ENCODE results near the gene C19orf73. TPM values are rescaled to one million over a fixed set of nuclear protein-coding genes. Genes with fewer than 3 reads are reported as not detected.
"Not testable (repeated sequence)": the region's sequence is repeated elsewhere in the genome, so short reads cannot be mapped to it uniquely, and the experiment has no call there.

Gene C19orf73
- total RNA-seq, 3 donors from 2014 or later (not counting 1 experiment from before 2014, with no cell fraction given), result 2.3 to 2.7 (median 2.7) TPM

DNA sequence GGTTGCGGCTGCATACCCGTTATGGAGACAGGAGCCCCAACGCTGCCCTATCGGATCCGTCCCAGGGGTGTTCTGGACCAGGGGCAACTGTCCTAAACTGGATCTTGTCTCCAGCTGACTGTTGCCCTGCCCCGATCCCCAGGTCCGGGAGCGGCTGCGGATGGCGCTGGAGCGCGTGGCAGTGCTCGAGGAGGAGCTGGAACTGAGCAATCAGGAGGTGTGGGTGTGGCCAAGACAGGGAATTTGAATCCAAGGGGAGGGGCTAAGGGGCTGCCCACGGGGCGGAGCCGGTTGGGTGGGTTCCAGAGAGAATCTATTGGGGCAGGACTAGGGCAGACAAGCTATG lies 10.3 kb upstream of the C19orf73 start:
- Mint-ChIP-seq H3K36me3 (no peaks in the 10 kb centered on the region), H3K4me1 (peaks cover 21 to 34% of the 10 kb centered on the region in 2 donors), H3K4me3 (peak overlapping the region; percentile 80), H3K27ac (no peak overlapping the region), H3K27me3 (ENCODE audit: low read depth in 2 of 2) (peaks cover 0 to 4% of the 10 kb centered on the region in 2 donors), H3K9me3 (no peaks in the 10 kb centered on the region)
- no peaks in the 10 kb centered on the region for H3K9me3 ChIP-seq (ENCODE audit: control insufficient read depth, insufficient read depth, low read length)
- peak in 1 of 2 donors; percentile 9 for DNase-seq
- no peak for ATAC-seq
- H3K27ac ChIP-seq (ENCODE audit: low read length), result no peak overlapping the region
- TF ChIP-seq, protein P1, sequence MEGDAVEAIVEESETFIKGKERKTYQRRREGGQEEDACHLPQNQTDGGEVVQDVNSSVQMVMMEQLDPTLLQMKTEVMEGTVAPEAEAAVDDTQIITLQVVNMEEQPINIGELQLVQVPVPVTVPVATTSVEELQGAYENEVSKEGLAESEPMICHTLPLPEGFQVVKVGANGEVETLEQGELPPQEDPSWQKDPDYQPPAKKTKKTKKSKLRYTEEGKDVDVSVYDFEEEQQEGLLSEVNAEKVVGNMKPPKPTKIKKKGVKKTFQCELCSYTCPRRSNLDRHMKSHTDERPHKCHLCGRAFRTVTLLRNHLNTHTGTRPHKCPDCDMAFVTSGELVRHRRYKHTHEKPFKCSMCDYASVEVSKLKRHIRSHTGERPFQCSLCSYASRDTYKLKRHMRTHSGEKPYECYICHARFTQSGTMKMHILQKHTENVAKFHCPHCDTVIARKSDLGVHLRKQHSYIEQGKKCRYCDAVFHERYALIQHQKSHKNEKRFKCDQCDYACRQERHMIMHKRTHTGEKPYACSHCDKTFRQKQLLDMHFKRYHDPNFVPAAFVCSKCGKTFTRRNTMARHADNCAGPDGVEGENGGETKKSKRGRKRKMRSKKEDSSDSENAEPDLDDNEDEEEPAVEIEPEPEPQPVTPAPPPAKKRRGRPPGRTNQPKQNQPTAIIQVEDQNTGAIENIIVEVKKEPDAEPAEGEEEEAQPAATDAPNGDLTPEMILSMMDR (IDR thresholded peaks at IDR 0.05), result no peak
- 74% methylated on average over 16 of the region's 16 CpGs for WGBS (ENCODE audit: insufficient coverage)
- peaks cover 27% of the 10 kb centered on the region for H3K4me1 ChIP-seq (ENCODE audit: control insufficient read depth, insufficient read depth, low read length)
- H3K4me3 ChIP-seq (ENCODE audit: low read length), result no peak overlapping the region
- H3K27me3 ChIP-seq (ENCODE audit: control insufficient read depth, insufficient read depth, low read length), result peaks cover 2% of the 10 kb centered on the region
- no peaks in the 10 kb centered on the region for H3K36me3 ChIP-seq (ENCODE audit: control insufficient read depth, insufficient read depth, low read length)
- intact Hi-C loops (cut with micrococcal nuclease), result loop anchor here (2.0 kb wide), 1 partner anchor 14 kb away; no protein-coding TSS in a partner anchor

DNA sequence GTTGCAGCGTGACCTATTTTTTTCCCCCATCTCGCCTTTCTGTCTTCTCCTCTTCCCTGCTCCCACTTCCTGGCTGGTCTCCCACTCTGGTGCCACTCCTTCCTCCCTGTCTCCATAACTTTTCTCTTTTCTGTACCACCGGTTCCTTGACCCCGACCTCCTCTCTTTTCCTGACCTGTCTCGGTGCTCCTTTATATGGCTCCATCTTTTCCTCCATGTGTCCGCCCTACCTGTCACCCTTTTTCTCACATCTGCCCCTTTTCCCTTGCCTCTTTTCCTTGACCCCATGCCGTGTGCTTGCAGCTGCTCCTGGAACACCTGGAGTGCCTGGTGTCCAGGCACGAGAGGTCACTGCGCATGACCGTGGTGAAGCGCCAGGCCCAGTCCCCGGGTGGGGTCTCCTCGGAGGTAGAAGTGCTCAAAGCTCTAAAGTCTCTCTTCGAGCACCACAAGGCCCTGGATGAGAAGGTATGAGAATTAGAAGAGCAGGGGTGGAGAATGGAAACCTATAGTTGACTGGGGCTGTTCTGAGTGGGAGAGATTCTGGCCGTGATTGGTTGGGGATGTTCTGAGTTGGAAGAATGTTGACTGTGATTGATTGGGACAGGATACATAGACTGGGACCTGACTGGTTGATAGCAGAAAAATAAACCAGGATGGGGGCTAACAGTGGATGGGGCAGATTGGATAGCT lies 9.7 kb upstream of the C19orf73 start:
- no peaks in the 10 kb centered on the region for H3K27me3 ChIP-seq (ENCODE audit: control insufficient read depth, insufficient read depth, low read length)
- TF ChIP-seq, protein P1 (IDR thresholded peaks at IDR 0.05), result no peak
- no peak for ATAC-seq

DNA sequence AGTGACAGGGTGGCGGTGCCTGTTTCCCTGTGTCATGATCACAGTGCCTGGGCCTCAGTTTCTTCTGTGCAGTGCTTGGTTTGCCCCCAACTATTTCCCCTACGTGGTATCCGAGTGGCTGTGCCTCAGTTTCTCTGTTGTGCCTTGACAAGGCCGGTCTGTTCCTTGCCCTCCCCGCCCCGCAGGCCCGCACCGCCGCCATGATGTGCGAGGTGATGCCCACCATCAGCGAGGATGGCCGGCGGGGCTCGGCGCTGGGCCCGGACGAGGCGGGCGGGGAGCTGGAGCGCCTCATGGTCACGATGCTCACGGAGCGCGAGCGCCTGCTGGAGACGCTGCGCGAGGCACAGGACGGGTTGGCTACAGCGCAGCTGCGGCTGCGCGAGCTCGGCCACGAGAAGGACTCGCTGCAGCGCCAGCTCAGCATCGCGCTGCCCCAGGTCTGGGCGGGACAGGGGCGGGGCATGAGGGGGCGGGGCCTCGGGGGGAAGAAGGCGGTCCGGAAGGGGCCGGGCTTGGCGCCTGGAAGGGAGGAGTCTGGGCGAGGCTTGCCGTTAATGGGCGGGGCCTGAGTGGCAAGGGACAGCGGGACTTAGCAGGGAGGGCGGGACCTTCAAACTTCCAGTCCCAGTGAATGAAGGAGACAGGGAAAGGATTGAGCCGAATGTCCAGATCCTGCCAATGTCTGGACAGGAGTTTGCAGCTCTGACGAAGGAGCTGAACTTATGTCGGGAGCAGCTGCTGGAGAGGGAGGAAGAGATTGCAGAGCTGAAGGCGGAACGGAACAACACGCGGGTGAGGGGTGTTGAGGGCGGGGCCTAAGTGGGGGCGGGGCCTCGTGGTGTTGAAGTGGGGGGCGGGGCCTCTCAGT lies 9.0 kb upstream of the C19orf73 start:
- 4% methylated on average over 62 of the region's 63 CpGs for WGBS (ENCODE audit: insufficient coverage)
- TF ChIP-seq, protein P1 (IDR thresholded peaks at IDR 0.05), result no peak
- no peaks in the 10 kb centered on the region for H3K36me3 Mint-ChIP-seq
- peaks cover 15% of the 10 kb centered on the region for H3K4me1 ChIP-seq (ENCODE audit: control insufficient read depth, insufficient read depth, low read length)
- no peaks in the 10 kb centered on the region for H3K9me3 Mint-ChIP-seq
- H3K27me3 ChIP-seq (ENCODE audit: control insufficient read depth, insufficient read depth, low read length), result no peaks in the 10 kb centered on the region
- no peaks in the 10 kb centered on the region for H3K9me3 ChIP-seq (ENCODE audit: control insufficient read depth, insufficient read depth, low read length)
- peak overlapping the region; percentile 87 for H3K4me3 Mint-ChIP-seq
- peaks cover 12 to 21% of the 10 kb centered on the region in 2 donors for H3K4me1 Mint-ChIP-seq
- peak overlapping the region; percentile 48 to 81 for H3K27ac Mint-ChIP-seq
- no peaks in the 10 kb centered on the region for H3K36me3 ChIP-seq (ENCODE audit: control insufficient read depth, insufficient read depth, low read length)
- DNase-seq (peak; percentile 92 to 98), ATAC-seq (peak; percentile 92 to 99 (median 95))
- H3K27me3 Mint-ChIP-seq (ENCODE audit: low read depth in 2 of 2), result no peaks in the 10 kb centered on the region
- intact Hi-C loops (cut with micrococcal nuclease), result loop anchor here (1.0 to 2.0 kb wide), 2 partner anchors 9 to 15 kb away; partner anchors contain the start of genes C19orf73 and PPFIA3
- peak overlapping the region; percentile 40 for H3K4me3 ChIP-seq (ENCODE audit: low read length)
- H3K27ac ChIP-seq (ENCODE audit: low read length), result peak overlapping the region; percentile 29

More for the DNA sequence above, 9.7 kb upstream of the C19orf73 start:
- peaks cover 22% of the 10 kb centered on the region for H3K4me1 ChIP-seq (ENCODE audit: control insufficient read depth, insufficient read depth, low read length)
- Mint-ChIP-seq H3K27me3 (ENCODE audit: low read depth in 2 of 2) (peaks cover 0 to 2% of the 10 kb centered on the region in 2 donors), H3K9me3 (no peaks in the 10 kb centered on the region), H3K27ac (peak overlapping the region; percentile 48 to 81), H3K36me3 (no peaks in the 10 kb centered on the region), H3K4me1 (peaks cover 16 to 29% of the 10 kb centered on the region in 2 donors), H3K4me3 (peak overlapping the region; percentile 80)
- no peak overlapping the region for H3K27ac ChIP-seq (ENCODE audit: low read length)
- intact Hi-C loops (cut with micrococcal nuclease), result loop anchor here (1.0 to 2.0 kb wide), 2 partner anchors 9 to 14 kb away; partner anchors contain the start of genes C19orf73 and PPFIA3
- DNase-seq, result no peak
- no peak overlapping the region for H3K4me3 ChIP-seq (ENCODE audit: low read length)
- no peaks in the 10 kb centered on the region for H3K36me3 ChIP-seq (ENCODE audit: control insufficient read depth, insufficient read depth, low read length)
- H3K9me3 ChIP-seq (ENCODE audit: control insufficient read depth, insufficient read depth, low read length), result no peaks in the 10 kb centered on the region
- WGBS (ENCODE audit: insufficient coverage), result 69% methylated on average over 15 of the region's 15 CpGs

DNA sequence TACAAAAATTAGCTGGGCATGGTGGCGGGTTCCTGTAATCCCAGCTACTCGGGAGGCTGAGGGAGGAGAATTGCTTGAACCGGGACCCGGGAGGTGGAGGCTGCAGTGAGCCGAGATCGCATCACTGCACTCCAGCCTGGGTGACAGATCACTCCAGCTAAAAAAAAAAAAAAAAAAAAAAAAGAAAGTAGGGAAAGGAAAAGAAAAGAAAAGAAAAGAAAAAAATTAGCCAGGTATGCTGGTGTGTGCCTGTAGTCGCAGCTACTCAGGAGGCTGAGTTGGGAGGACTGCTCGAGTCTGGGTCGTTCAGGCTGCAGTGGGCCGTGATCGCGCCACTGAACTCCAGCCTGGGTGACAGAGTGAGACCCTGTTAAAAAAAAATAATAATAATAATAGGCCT lies 8.3 kb upstream of the C19orf73 start:
- H3K27me3 ChIP-seq (ENCODE audit: control insufficient read depth, insufficient read depth, low read length); DNase-seq; H3K36me3 Mint-ChIP-seq; intact Hi-C loops (cut with micrococcal nuclease); H3K36me3 ChIP-seq (ENCODE audit: control insufficient read depth, insufficient read depth, low read length); ATAC-seq; H3K27ac Mint-ChIP-seq; H3K27ac ChIP-seq (ENCODE audit: low read length); H3K9me3 ChIP-seq (ENCODE audit: control insufficient read depth, insufficient read depth, low read length); H3K4me3 ChIP-seq (ENCODE audit: low read length); H3K27me3 Mint-ChIP-seq (ENCODE audit: low read depth in 2 of 2); H3K9me3 Mint-ChIP-seq; H3K4me3 Mint-ChIP-seq: not testable (repeated sequence)
- H3K4me1 ChIP-seq (ENCODE audit: control insufficient read depth, insufficient read depth, low read length), result peaks cover 15% of the 10 kb centered on the region
- WGBS (ENCODE audit: insufficient coverage), result 99% methylated on average over 12 of the region's 12 CpGs
- H3K4me1 Mint-ChIP-seq, result peaks cover 12 to 18% of the 10 kb centered on the region in 2 donors

Data from natural killer cell (primary cell).